GM19324 (cell line): Measurements from ENCODE around the gene RNF212B.

ENCODE experiments used
- ATAC-seq: cut with Tn5 transposase; IDR thresholded peaks from one replicate; pipeline ENCODE4 v1.9.1; 2021; ENCODE audit warnings: mild to moderate bottlenecking, moderate library complexity; ENCODE audit not compliant: unreplicated experiment, low FRiP score

The RNF212B gene

GRCh38 chr14:23310546-23310945, 72.8 kb downstream of the RNF212B start:
- no peak for ATAC-seq

DNA sequence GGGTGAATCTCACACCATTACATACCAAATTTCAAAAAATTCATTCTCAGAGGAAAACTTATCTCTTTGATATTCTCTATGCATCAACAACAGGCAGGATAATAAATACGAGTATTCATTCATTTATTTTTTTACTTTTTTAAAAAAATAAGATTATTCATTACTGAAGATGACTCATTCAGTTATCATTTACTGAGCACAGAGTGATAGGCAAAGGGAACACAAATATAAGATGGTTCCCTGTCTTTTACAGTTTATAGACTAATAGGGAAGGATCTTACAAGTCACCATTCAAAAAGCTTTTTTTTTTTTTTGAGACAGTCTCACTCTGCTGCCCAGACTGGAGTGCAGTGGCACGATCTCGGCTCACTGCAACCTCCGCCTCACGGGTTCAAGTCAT, 78.6 kb downstream of the RNF212B start:
- ATAC-seq, result no peak

- no peak for ATAC-seq
Measured at GRCh38 chr14:23319746-23320583, 82.2 kb downstream of the RNF212B start.

GRCh38 chr14:23320584-23321571, 83.1 kb downstream of the RNF212B start, which contains the start of gene PABPN1:
PABPN1 (plus strand) TSS chr14:23321457; CDS start chr14:23321470, 13 bp downstream.
- peak; percentile 93 for ATAC-seq

DNA sequence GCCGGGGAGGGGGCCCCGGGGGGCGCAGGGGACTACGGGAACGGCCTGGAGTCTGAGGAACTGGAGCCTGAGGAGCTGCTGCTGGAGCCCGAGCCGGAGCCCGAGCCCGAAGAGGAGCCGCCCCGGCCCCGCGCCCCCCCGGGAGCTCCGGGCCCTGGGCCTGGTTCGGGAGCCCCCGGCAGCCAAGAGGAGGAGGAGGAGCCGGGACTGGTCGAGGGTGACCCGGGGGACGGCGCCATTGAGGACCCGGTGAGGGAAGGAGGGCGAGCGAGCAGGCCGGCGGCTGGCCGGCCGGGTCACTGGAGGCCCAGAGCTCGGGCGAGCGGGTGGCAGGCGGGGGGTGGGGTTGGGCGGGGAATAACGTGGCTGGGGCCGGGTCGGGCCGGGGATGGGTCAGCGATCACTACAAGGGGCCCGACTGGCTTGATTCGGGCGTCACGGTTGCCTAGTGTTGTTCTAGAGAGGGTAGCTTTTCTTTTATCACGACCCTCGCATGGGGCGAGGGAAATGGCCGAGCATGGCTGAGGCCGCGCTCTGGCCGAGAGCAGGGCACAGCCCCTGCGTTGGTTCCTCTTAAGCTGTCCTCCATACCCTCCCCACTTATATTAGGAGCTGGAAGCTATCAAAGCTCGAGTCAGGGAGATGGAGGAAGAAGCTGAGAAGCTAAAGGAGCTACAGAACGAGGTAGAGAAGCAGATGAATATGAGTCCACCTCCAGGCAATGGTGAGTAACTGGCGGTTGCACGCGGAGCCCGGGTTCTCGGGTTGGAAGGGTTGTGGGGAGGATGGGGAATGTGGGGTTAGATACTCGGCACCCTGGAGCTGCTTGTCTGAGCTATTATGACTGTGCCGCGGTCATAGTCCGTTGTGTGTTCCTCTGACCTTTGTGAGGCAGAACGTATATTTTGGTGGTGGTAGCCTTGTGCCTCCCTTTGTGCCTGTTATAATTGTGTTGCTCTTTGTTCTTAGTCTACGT, 84.1 kb downstream of the RNF212B start:
- peak; percentile 22 for ATAC-seq
